CD4-positive, CD25-positive, alpha-beta regulatory T cell (primary cell): Measurements from ENCODE around the gene WDR20. TPM values are rescaled to one million over a fixed set of nuclear protein-coding genes. Genes with fewer than 3 reads are reported as not detected.

Source experiments
- ATAC-seq, 2 donors: fragments of 150-1000 bp; cut with Tn5 transposase; one replicate each; pipeline ENCODE4 v1.10.0; 2021; ENCODE audit warnings: low read depth in 2 of 2, moderate number of reproducible peaks in 2 of 2, moderate library complexity in 1 of 2
- DNase-seq, 3 donors: peaks; one replicate each; pipeline versions ENCODE4 v3.0.0 to v3.0.0-alpha.2; 2012 to 2022; ENCODE audit warnings: mixed read lengths in 1 of 3
- H3K27ac ChIP-seq: one replicate; pipeline ENCODE4 v1.7.0; 2013; ENCODE audit warnings: mild to moderate bottlenecking, low read length; ENCODE audit not compliant: insufficient read depth, poor library complexity, severe bottlenecking
- H3K27me3 ChIP-seq: one replicate; pipeline ENCODE4 v1.7.0; 2013; ENCODE audit warnings: low read length; ENCODE audit not compliant: control insufficient read depth, insufficient read depth
- H3K36me3 ChIP-seq: one replicate; pipeline ENCODE4 v1.7.0; 2013; ENCODE audit warnings: mild to moderate bottlenecking, low read length, moderate library complexity; ENCODE audit not compliant: control insufficient read depth, insufficient read depth
- H3K4me1 ChIP-seq: 2 replicates; pipeline ENCODE4 v1.7.0; 2013; ENCODE audit warnings: mild to moderate bottlenecking, low read length; ENCODE audit not compliant: insufficient read depth, control insufficient read depth, poor library complexity, severe bottlenecking
- H3K4me3 ChIP-seq: one replicate; pipeline ENCODE4 v1.7.0; 2013; ENCODE audit warnings: low read depth, mild to moderate bottlenecking, low read length, moderate library complexity
- H3K9me3 ChIP-seq, 2 experiments: 1 replicate in 1 of 2; 2 replicates in 1 of 2; pipeline ENCODE4 v1.7.0; 2013; ENCODE audit warnings: low read length in 2 of 2, mild to moderate bottlenecking in 1 of 2, moderate library complexity in 1 of 2; ENCODE audit not compliant: control insufficient read depth in 2 of 2
- H3K27ac Mint-ChIP-seq, 3 donors: one replicate each; pipeline ENCODE4 v1.8.0; 2020 to 2022; ENCODE audit warnings: mild to moderate bottlenecking in 3 of 3, mixed read lengths in 3 of 3, moderate library complexity in 2 of 3
- H3K27me3 Mint-ChIP-seq: one replicate; pipeline ENCODE4 v1.8.0; 2022; ENCODE audit warnings: mild to moderate bottlenecking, mixed read lengths
- H3K36me3 Mint-ChIP-seq: one replicate; pipeline ENCODE4 v1.8.0; 2020; ENCODE audit warnings: mixed read lengths
- H3K4me1 Mint-ChIP-seq, 4 donors: one replicate each; pipeline ENCODE4 v1.8.0; 2020 to 2022; ENCODE audit warnings: mixed read lengths in 4 of 4, mild to moderate bottlenecking in 1 of 4
- H3K4me3 Mint-ChIP-seq, 4 donors: one replicate each; pipeline ENCODE4 v1.8.0; 2020 to 2022; ENCODE audit warnings: mild to moderate bottlenecking in 4 of 4, mixed read lengths in 4 of 4, moderate library complexity in 3 of 4
- H3K9me3 Mint-ChIP-seq, 7 donors: one replicate each; pipeline ENCODE4 v1.8.0; 2020 to 2022; ENCODE audit warnings: mixed read lengths in 7 of 7, mild to moderate bottlenecking in 3 of 7, moderate library complexity in 2 of 7
- polyA plus RNA-seq, 4 donors: library from polyadenylated mRNA; unstranded; fragments of 300-500 nt; fragmentation: Illumina TruSeq; gene quantifications; one replicate each; pipeline ENCODE4 v1.2.3, GENCODE V29; 2021
- total RNA-seq: library from RNA; stranded (reverse); gene quantifications from one replicate; pipeline ENCODE4 v1.2.3, GENCODE V29; 2022

WDR20 gene
- total and polyA plus RNA-seq, 5 donors from 2014 or later = 13.0 to 66.7 (median 19.0) TPM

DNA sequence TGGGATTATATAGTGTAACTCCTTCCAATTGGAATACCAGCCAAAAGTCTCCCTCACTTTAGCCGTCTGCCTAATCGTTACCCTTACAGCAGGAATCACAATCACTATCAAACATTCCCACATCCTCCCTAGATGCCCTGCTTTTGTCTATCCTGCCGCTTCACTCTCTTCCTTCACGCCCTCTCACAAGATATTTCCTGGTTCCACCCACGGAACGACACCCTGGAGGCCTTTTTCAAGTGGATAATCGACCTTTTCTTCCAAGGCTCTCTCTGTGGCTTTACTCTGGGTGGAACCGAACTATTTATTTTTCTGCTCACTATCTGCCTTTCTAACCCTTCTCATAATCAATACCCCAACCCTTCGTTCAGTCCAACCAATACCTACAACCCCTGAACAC, 106.4 kb downstream of the WDR20 start:
- Mint-ChIP-seq H3K36me3 (no peaks in the 10 kb centered on the region), H3K4me1 (no peaks in the 10 kb centered on the region), H3K9me3 (no peaks in the 10 kb centered on the region), H3K27me3 (no peaks in the 10 kb centered on the region), H3K27ac (no peak overlapping the region), H3K4me3 (no peak overlapping the region)
- no peak for ATAC-seq
- no peaks in the 10 kb centered on the region for H3K9me3 ChIP-seq
- no peak overlapping the region for H3K4me3 ChIP-seq
- H3K36me3 ChIP-seq = no peaks in the 10 kb centered on the region
- H3K27ac ChIP-seq = no peak overlapping the region
- DNase-seq = no peak
- H3K4me1 ChIP-seq = no peaks in the 10 kb centered on the region
- no peaks in the 10 kb centered on the region for H3K27me3 ChIP-seq

GRCh38 chr14:102248121-102248520, 108.4 kb downstream of the WDR20 start:
- Histone ChIP-seq H3K9me3 (no peaks in the 10 kb centered on the region), H3K36me3 (no peaks in the 10 kb centered on the region), H3K27me3 (no peaks in the 10 kb centered on the region), H3K4me3 (no peak overlapping the region), H3K27ac (no peak overlapping the region), H3K4me1 (no peaks in the 10 kb centered on the region)
- DNase-seq (no peak), ATAC-seq (no peak)
- Mint-ChIP-seq H3K9me3 (no peaks in the 10 kb centered on the region), H3K27ac (no peak overlapping the region), H3K4me1 (no peaks in the 10 kb centered on the region), H3K36me3 (no peaks in the 10 kb centered on the region), H3K27me3 (no peaks in the 10 kb centered on the region), H3K4me3 (no peak overlapping the region)

DNA sequence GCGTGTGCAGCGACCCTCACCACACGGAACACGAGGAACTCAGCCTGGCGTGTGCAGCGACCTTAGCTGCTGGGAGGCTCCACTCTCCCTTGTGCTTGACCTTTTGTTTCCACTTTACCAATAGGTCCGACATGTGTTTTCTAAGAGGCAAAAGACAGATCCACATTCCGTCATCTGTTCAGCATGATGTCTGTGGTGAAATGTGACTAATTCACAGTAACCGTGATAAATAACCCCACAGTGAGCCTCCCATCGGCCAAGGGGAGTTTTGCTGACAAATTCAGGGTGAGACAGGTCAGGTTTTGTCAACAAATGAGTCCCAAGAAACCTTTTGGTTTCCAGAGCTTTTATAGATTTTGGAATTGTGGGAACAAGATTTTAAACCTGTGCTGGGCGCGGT, 109.3 kb downstream of the WDR20 start:
- Mint-ChIP-seq H3K36me3 (no peaks in the 10 kb centered on the region), H3K9me3 (no peaks in the 10 kb centered on the region), H3K27ac (no peak overlapping the region), H3K4me3 (no peak overlapping the region), H3K4me1 (no peaks in the 10 kb centered on the region), H3K27me3 (no peaks in the 10 kb centered on the region)
- H3K27ac ChIP-seq = no peak overlapping the region
- H3K4me1 ChIP-seq = no peaks in the 10 kb centered on the region
- no peaks in the 10 kb centered on the region for H3K27me3 ChIP-seq
- ATAC-seq = no peak
- no peak overlapping the region for H3K4me3 ChIP-seq
- H3K36me3 ChIP-seq = no peaks in the 10 kb centered on the region
- DNase-seq = no peak
- H3K9me3 ChIP-seq = no peaks in the 10 kb centered on the region

GRCh38 chr14:102249981-102250380, 110.3 kb downstream of the WDR20 start:
- Mint-ChIP-seq H3K9me3 (no peaks in the 10 kb centered on the region), H3K4me3 (no peak overlapping the region), H3K27ac (no peak overlapping the region), H3K36me3 (no peaks in the 10 kb centered on the region), H3K27me3 (no peaks in the 10 kb centered on the region), H3K4me1 (no peaks in the 10 kb centered on the region)
- no peaks in the 10 kb centered on the region for H3K27me3 ChIP-seq
- no peaks in the 10 kb centered on the region for H3K9me3 ChIP-seq
- H3K27ac ChIP-seq = no peak overlapping the region
- H3K36me3 ChIP-seq = no peaks in the 10 kb centered on the region
- no peak for DNase-seq
- H3K4me3 ChIP-seq = no peak overlapping the region
- ATAC-seq = no peak
- H3K4me1 ChIP-seq = no peaks in the 10 kb centered on the region

DNA sequence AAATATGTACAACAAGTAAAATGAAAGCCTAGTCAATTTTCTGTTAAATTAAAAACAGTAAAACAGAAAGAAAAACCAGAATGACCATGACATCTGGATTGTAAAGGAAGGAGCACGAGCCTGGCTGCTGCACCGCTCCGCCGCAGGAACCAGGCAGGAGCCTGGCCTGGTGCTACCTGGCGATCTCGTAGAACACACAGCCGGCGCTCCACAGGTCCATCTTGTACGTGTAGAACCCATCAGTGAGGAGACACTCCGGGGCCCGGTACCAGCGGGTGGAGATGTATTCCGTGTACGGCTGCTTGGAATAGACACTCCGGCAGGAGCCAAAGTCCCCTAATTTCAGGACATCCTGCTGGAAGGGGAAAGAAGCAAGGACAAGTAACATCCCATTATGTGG, 110.9 kb downstream of the WDR20 start:
- Mint-ChIP-seq H3K27ac (no peak overlapping the region), H3K9me3 (no peaks in the 10 kb centered on the region), H3K4me3 (no peak overlapping the region), H3K36me3 (no peaks in the 10 kb centered on the region), H3K27me3 (no peaks in the 10 kb centered on the region), H3K4me1 (no peaks in the 10 kb centered on the region)
- H3K27me3 ChIP-seq = no peaks in the 10 kb centered on the region
- H3K27ac ChIP-seq = no peak overlapping the region
- ATAC-seq = no peak
- no peaks in the 10 kb centered on the region for H3K4me1 ChIP-seq
- no peaks in the 10 kb centered on the region for H3K36me3 ChIP-seq
- no peaks in the 10 kb centered on the region for H3K9me3 ChIP-seq
- H3K4me3 ChIP-seq = no peak overlapping the region
- no peak for DNase-seq

DNA sequence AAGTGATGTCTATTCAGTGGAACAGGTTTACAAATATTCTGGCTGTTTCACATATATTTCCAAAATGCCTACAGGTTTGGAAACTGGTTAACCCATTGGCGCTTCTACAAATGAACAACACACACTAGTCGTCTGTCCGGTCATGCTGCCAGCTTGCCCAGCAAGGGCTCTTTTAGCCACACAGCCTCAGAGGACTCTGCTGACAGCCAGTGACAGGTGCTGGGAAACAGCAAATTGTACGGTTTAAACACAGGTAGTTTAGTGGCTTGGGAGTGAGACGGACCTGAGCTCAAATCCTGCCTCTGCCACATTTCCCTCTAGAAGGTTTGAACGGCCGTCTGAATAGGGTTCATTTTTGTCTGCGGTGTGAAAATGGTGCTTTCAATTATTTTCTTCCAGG, 111.5 kb downstream of the WDR20 start:
- H3K4me1 ChIP-seq = no peaks in the 10 kb centered on the region
- Mint-ChIP-seq H3K9me3 (no peaks in the 10 kb centered on the region), H3K27me3 (no peaks in the 10 kb centered on the region), H3K27ac (no peak overlapping the region), H3K4me3 (no peak overlapping the region), H3K4me1 (no peaks in the 10 kb centered on the region), H3K36me3 (no peaks in the 10 kb centered on the region)
- DNase-seq = no peak
- no peaks in the 10 kb centered on the region for H3K9me3 ChIP-seq
- no peaks in the 10 kb centered on the region for H3K27me3 ChIP-seq
- H3K36me3 ChIP-seq = no peaks in the 10 kb centered on the region
- ATAC-seq = no peak
- H3K27ac ChIP-seq = no peak overlapping the region
- no peak overlapping the region for H3K4me3 ChIP-seq

DNA sequence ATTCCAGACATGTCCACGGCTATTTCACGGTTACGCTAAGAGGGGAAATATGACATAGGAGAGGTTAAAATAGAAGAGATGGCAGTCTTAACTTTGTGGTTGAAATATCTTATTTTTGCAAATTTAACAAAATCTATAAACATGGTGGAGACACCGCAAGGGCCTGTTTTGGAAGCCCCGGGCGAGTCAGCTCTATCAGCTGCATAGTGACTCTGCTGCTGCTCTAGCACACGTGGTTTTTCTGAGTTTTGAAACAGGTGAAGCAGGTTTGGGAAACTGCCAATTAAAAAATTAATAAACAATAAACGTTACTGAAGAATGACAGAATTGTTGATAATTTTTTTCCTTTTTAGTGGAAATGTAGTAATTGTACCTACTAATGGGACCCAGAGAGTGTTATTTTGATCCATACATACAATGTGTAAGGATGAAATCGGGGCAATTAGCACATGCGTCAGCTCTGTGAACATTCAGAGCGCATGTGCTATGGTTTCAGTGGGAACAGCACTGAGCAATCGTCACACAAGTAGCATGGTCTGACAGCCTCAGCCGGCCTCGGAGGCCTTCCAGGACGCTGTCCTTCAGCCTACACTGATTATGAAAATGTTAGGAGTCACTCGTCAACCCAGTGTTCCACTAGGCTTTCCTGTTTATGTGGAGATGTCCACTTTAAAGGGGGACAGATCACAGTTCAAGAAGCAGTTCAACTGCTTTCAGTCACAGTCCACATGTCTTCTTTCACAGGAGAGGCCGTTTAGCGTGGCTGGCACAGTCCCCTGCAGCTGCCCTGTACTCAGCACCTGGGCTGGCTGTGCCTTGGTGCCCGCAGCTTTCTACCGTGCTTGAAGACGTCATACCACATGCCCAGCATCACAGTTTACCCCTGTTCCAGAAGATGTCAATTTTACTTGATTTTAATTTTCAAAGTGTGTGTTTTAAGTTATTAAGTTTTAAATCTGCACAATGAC, 113.4 kb downstream of the WDR20 start:
- Histone ChIP-seq H3K9me3 (no peaks in the 10 kb centered on the region), H3K36me3 (no peaks in the 10 kb centered on the region), H3K4me1 (no peaks in the 10 kb centered on the region), H3K4me3 (no peak overlapping the region), H3K27ac (no peak overlapping the region), H3K27me3 (no peaks in the 10 kb centered on the region)
- no peak overlapping the region for H3K27ac Mint-ChIP-seq
- H3K27me3 Mint-ChIP-seq = no peaks in the 10 kb centered on the region
- no peaks in the 10 kb centered on the region for H3K36me3 Mint-ChIP-seq
- no peaks in the 10 kb centered on the region for H3K4me1 Mint-ChIP-seq
- H3K4me3 Mint-ChIP-seq = no peak overlapping the region
- H3K9me3 Mint-ChIP-seq = no peaks in the 10 kb centered on the region
- DNase-seq (no peak), ATAC-seq (no peak)
